Measurements from ENCODE around the gene TRHDE.

TRHDE gene

DNA sequence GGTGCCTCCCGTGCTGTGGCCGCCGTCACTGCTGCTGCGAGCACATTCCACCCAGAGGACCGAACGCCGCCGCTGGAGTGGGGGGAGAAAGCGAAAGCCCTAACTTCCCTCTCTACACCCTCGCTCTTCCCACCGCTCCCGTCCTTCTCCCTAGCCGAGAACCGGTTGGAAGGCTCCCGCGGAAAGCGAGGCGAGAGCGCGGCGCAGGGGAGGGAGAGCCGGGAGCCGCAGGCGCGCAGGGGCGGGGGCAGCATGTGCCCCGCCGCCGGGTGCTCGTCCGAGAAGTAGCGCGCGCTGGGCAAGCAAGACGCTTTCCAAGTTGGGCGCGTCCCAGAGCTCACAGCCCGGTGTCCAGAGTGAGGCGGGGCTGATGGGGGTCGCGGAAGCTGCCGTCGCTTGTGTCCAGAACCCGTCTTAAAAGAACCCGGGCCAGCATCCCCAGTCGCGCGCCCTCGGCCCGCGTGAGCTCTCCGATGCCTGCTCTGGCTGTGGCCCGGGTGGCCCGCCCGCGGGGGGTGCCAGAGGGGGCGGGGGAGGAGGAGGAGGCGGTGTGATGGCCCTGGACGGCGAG lies at the start of gene TRHDE:
TSS of gene TRHDE (plus strand) at position 280 of the 571 bp plus-strand sequence. CDS start at position 554, 274 bp downstream.
- DNase-seq (ENCODE audit: low read depth in 2 of 2) = no peak

- no peak for DNase-seq (ENCODE audit: low read depth in 2 of 2)
Measured at GRCh38 chr12:72226510-72226909, 45.7 kb upstream of the TRHDE start.

DNA sequence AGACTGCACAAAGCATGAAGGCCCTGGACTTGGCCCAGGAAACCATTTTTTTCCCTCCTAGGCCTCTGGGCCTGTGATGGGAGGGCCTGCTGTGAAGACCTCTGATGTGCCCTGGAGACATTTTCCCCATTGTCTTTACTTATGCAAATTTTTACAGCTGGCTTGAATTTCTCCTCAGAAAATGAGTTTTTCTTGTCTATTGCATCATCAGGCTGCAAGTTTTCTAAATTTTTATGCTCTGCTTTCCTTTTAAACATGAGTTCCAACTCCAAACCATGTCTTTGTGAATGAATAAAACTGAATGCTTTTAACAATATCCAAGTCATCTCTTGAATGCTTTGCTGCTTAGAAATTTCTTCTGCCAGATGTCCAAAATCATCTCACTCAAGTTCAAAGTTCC lies 43.7 kb upstream of the TRHDE start:
- no peak for DNase-seq (ENCODE audit: low read depth in 2 of 2)

GRCh38 chr12:72230589-72230988 lies 41.6 kb upstream of the TRHDE start:
- DNase-seq (ENCODE audit: low read depth in 2 of 2) = no peak

DNA sequence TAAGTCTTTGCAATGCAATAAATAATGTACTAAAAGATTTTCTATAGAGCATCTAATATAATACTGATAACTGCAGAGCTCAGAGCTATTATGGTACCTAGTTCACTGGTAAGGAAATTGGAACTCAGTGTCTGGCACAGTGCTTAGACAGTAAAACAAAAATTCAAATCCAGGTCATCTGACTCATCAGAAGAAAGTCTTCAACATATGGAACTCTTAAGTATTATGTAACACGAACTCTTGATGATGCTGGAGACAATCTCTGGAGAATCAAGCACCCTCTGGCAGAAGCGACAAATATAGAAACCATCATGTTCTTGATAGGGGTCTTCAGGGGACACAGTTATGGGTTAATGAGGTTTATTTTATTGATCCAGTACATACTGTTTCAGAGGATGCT lies 37.3 kb upstream of the TRHDE start:
- DNase-seq (ENCODE audit: low read depth in 2 of 2) = no peak

DNA sequence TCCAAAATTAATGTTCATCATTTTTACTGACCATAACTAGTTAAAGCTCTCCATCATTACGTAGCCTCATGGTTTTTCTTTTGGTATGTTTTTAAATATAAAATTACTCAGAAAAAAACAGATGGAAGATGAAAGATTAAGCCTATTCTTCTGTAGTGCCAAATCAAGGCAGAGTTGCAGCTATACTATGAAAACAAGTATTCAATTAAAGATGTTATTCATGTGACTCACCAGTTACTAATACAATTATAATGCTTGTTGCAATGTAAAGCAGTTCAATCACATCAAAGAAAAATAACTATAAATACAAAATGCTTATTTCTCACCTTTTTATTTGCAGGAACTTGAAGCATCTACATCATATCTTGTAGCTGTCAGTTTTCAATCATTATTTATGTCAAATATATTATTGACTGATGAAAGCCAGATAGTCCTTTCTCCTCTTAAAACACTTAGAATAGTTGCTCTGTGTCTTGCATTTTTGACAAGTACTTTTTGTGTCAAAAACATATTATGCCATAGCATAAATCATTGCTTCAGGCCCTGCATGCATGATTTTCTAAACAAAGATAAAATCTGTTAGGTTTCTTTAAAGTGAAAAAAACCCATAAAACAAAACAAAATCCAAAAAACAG lies 36.0 kb upstream of the TRHDE start:
- DNase-seq (ENCODE audit: low read depth in 2 of 2) = no peak

DNA sequence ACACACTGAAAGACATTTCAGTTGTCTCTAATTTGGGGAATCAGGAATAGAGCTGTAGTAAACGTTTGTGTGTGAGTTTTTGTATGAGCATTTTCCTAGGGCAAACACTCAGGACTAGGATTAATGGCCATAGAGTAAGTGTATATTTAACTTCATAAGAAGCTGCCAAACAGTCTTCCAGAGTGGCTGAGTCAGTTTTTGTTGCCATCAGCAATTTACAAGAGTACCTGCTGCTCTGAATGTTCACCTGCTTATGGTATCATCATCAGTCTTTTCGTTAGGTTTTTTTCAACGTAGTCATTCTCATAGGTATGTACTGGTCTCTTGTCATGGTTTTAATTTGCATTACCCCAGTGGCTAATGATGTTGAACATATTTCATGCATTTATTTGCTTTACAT lies 30.6 kb upstream of the TRHDE start:
- no peak for DNase-seq (ENCODE audit: low read depth in 2 of 2)

- DNase-seq (ENCODE audit: low read depth in 2 of 2) = no peak
Measured at GRCh38 chr12:72242946-72243345, 29.2 kb upstream of the TRHDE start.

DNA sequence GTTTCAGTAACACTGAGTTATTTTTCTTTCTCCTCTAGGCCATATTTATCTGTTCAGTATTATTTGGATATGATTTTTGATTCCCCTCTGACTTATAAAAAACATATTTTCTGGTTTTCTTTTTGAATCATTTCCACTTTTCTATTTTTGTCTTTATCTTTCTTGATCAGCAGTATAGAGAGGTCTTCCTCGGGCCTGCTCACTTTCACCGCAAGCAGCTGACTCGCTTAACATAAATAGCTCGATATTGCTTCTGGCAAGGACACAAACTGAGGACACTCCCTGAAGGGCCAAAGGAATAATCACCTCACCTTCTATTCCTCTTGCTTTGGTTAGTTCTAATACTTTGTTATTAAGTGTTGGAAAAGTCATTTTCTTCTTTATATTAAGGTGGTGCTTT lies 25.8 kb upstream of the TRHDE start:
- DNase-seq (ENCODE audit: low read depth in 2 of 2) = no peak

DNA sequence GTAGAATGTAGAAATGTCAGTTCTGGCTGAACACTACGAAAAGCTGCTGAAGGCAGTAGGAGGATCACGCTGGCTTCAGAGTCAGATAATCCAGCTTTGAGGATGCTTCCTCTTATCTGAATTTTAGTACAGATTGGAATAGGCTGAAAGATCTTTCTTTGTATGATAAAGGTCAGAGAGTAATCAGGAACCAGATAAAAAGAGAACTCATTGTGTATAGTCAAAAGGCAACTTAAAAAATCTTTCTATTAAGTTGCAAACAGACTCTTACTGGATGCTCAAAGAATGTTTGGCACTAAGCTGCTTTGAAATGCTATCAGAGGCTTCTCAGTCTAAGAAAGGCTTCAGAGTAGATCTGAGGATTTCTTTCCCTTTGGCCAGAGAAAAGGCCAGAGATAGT lies 21.8 kb upstream of the TRHDE start:
- no peak for DNase-seq (ENCODE audit: low read depth in 2 of 2)

GRCh38 chr12:72256725-72257124 lies 15.4 kb upstream of the TRHDE start:
- DNase-seq (ENCODE audit: low read depth in 2 of 2) = no peak

GRCh38 chr12:72261885-72262284 lies 10.3 kb upstream of the TRHDE start:
- DNase-seq (ENCODE audit: low read depth in 2 of 2) = no peak

GRCh38 chr12:72264548-72265175 lies 7.5 kb upstream of the TRHDE start:
- no peak for DNase-seq (ENCODE audit: low read depth in 2 of 2)

DNA sequence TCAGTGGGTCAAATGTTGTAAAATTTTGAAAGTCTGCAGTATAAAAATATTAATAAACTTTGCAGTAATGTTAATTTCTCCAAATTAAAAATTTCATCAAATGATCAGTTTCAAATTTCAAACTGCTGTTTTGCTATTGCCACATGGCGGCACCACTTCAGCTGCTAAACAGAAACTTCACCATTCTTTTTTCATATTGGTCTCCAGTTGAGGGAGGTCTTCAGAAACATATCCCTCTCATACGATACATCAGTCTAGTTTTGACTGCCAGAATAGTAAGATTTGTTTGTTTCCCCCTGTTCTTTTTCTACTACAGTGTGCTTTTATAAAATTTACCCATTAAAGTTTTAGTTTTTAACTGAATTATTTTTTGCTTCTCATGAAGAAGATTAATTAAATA lies 4.2 kb upstream of the TRHDE start:
- no peak for DNase-seq (ENCODE audit: low read depth in 2 of 2)

DNA sequence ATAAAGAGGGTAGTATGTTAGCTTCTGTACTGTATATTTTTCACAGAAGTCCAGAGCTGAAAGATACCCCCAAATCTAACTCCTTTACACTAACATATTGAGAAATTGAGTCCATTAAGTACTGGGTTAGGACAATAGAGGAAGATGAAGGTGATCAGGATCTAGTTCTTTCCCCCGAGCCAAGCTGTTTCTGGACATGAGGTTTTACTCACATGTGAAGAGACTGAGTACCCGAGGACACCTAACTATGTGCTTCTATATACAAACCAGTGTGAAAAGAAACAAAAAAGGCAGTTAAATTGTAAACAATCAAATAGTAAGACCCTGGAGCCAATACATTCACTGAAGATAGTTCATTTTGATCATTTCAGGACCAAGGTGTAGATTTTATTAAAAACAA lies 3.8 kb upstream of the TRHDE start:
- no peak for DNase-seq (ENCODE audit: low read depth in 2 of 2)

DNA sequence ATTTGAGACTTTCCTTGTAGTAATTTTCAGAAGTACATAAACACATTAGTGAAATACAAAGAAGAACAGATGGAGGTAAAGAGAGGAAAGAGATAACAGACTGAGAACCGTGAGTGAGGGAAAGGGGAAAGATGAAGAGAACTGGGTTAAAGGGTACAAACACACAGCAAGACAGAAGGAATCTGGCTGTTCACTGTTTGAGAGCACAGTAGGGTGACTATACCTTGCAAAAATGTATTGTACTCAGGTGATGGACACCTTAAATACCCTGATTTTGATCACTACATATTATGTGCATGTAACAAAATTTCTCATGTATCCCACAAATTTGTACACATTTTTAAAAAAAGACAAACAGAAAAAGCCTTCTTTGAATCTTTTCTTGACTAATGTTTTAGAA lies 2.7 kb upstream of the TRHDE start:
- no peak for DNase-seq (ENCODE audit: low read depth in 2 of 2)

- DNase-seq (ENCODE audit: low read depth in 2 of 2) = no peak
Measured at GRCh38 chr12:72270246-72270645, 1.9 kb upstream of the TRHDE start.

GRCh38 chr12:72270961-72271360 lies 1.2 kb upstream of the TRHDE start:
- no peak for DNase-seq (ENCODE audit: low read depth in 2 of 2)

- DNase-seq (ENCODE audit: low read depth in 2 of 2) = no peak
Measured at GRCh38 chr12:72271451-72272090, 599 bp upstream of the TRHDE start.

DNA sequence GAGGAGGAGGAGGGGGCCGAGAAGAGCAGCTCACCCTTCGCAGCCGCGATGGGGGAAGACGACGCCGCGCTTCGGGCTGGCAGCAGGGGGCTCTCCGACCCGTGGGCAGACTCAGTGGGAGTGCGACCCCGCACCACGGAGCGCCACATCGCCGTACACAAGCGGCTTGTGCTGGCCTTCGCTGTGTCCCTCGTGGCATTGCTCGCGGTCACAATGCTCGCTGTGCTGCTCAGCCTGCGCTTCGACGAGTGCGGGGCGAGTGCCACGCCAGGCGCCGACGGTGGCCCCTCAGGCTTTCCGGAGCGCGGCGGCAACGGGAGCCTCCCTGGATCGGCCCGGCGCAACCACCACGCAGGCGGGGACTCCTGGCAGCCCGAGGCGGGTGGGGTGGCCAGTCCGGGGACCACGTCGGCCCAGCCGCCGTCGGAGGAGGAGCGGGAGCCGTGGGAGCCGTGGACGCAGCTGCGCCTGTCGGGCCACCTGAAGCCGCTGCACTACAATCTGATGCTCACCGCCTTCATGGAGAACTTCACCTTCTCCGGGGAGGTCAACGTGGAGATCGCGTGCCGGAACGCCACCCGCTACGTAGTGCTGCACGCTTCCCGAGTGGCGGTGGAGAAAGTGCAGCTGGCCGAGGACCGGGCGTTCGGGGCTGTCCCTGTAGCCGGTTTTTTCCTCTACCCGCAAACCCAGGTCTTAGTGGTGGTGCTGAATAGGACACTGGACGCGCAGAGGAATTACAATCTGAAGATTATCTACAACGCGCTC lies 745 bp downstream of the TRHDE start:
- DNase-seq (ENCODE audit: low read depth in 2 of 2) = no peak

DNA sequence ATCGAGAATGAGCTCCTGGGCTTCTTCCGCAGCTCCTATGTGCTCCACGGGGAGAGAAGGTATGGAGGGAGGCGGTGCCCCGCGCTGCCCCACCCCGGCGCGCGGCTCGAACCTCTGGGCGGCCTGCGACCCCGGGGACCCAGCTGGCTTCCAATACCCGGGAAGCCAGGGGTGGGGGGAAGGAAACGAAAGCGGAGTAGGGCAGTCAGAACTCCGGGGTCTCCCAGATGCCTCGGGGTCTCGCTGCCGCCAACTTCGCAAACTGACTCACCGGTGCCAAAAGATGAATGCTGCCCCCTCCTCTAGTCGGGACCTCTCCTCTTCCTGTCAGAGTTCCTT lies 1.3 kb downstream of the TRHDE start:
- no peak for DNase-seq (ENCODE audit: low read depth in 2 of 2)

- DNase-seq (ENCODE audit: low read depth in 2 of 2) = no peak
Measured at GRCh38 chr12:72273851-72274351, 1.7 kb downstream of the TRHDE start.

Data from activated CD8-positive, alpha-beta memory T cell treated with anti-CD3 and anti-CD28 coated beads for 4 hours (primary cell).